Astrocyte (in vitro differentiated cells and primary cell): ENCODE results near the gene SMARCA1.

ENCODE experiments used
- CTCF ChIP-seq: IDR thresholded peaks from 2 replicates; pipeline ENCODE4 v1.5.1; 2011; ENCODE audit warnings: low read depth, mild to moderate bottlenecking, inconsistent platforms, low read length, moderate library complexity; ENCODE audit not compliant: insufficient read depth
- EZH2 ChIP-seq: IDR thresholded peaks from 2 replicates; pipeline ENCODE4 v1.6.1; 2012; ENCODE audit warnings: mild to moderate bottlenecking, low read length, inconsistent platforms; ENCODE audit not compliant: insufficient read depth

- TF ChIP-seq CTCF (no peak), EZH2 (no peak)
These were observed 7.1 kb upstream of the SMARCA1 start for GRCh38 chrX:129530410-129530809.
